Activated CD4-positive, alpha-beta T cell treated with anti-CD3 and anti-CD28 coated beads, Interleukin-2, Interleukin-4, amounts not matched to agents 100 ng/mL and 50 ng/mL, durations not matched to agents 16 hours and 8 hours (primary cell): ENCODE measurements around the gene CALCR.
A peak's percentile ranks its signal among the peaks of the same experiment; 100 is the strongest.

Source experiments
- DNase-seq: peaks from one replicate; pipeline ENCODE4 v3.0.0-alpha.2; 2020; ENCODE audit warnings: low spot score

CALCR gene

GRCh38 chr7:93448176-93448575 is 126.3 kb downstream of the CALCR start:
- DNase-seq: no peak

GRCh38 chr7:93447509-93447908 is 127.0 kb downstream of the CALCR start:
- no peak for DNase-seq

- peak; percentile 41 for DNase-seq
Observed at GRCh38 chr7:93442478-93443224, 131.9 kb downstream of the CALCR start.

GRCh38 chr7:93435791-93436190 is 138.7 kb downstream of the CALCR start:
- no peak for DNase-seq

- no peak for DNase-seq
Observed at GRCh38 chr7:93432130-93432529, 142.4 kb downstream of the CALCR start.

GRCh38 chr7:93430917-93431588 is 143.5 kb downstream of the CALCR start:
- DNase-seq: no peak

- DNase-seq: no peak
Observed at GRCh38 chr7:93429563-93429962, 145.0 kb downstream of the CALCR start.

GRCh38 chr7:93427107-93427506 is 147.4 kb downstream of the CALCR start:
- DNase-seq: no peak

GRCh38 chr7:93426155-93426696 is 148.3 kb downstream of the CALCR start:
- DNase-seq: no peak

GRCh38 chr7:93414574-93414973 is 159.9 kb downstream of the CALCR start:
- no peak for DNase-seq

- no peak for DNase-seq
Observed at GRCh38 chr7:93409324-93409723, 165.2 kb downstream of the CALCR start.

GRCh38 chr7:93407239-93407638 is 167.3 kb downstream of the CALCR start:
- no peak for DNase-seq

- DNase-seq: no peak
Observed at GRCh38 chr7:93402944-93403343, 171.6 kb downstream of the CALCR start.

- DNase-seq: no peak
Observed at GRCh38 chr7:93399642-93400041, 174.9 kb downstream of the CALCR start.

GRCh38 chr7:93392984-93393383 is 181.5 kb downstream of the CALCR start:
- no peak for DNase-seq

- no peak for DNase-seq
Observed at GRCh38 chr7:93390660-93391059, 183.9 kb downstream of the CALCR start.

GRCh38 chr7:93382362-93382761 is 192.2 kb downstream of the CALCR start:
- DNase-seq: no peak

- no peak for DNase-seq
Observed at GRCh38 chr7:93378131-93378760, 196.3 kb downstream of the CALCR start.

GRCh38 chr7:93375603-93376002 is 198.9 kb downstream of the CALCR start:
- DNase-seq: no peak
